Duodenal mucosa (tissue), 2 donors: ENCODE data around the gene DPYSL4.

Source experiments
- H3K27ac ChIP-seq: one replicate; pipeline ENCODE4 v1.7.0; 2013; ENCODE audit warnings: low read depth, low read length
- H3K27me3 ChIP-seq, 2 donors: one replicate each; pipeline ENCODE4 v1.7.0; 2013; ENCODE audit warnings: low read length in 2 of 2, control low read depth in 1 of 2; ENCODE audit not compliant: insufficient read depth in 2 of 2, control insufficient read depth in 1 of 2
- H3K36me3 ChIP-seq, 2 donors: one replicate each; pipeline ENCODE4 v1.7.0; 2013; ENCODE audit warnings: low read length in 2 of 2, control low read depth in 1 of 2; ENCODE audit not compliant: insufficient read depth in 2 of 2, control insufficient read depth in 1 of 2
- H3K4me1 ChIP-seq, 2 donors: one replicate each; pipeline ENCODE4 v1.7.0; 2013; ENCODE audit warnings: low read length in 2 of 2, control low read depth in 1 of 2; ENCODE audit not compliant: insufficient read depth in 2 of 2, control insufficient read depth in 1 of 2
- H3K4me3 ChIP-seq, 2 donors: one replicate each; pipeline ENCODE4 v1.7.0; 2013; ENCODE audit warnings: low read length in 2 of 2, low read depth in 1 of 2
- H3K9ac ChIP-seq, 2 donors: one replicate each; pipeline ENCODE4 v1.7.0; 2013; ENCODE audit warnings: low read length in 2 of 2, low read depth in 1 of 2
- H3K9me3 ChIP-seq, 2 donors: one replicate each; pipeline ENCODE4 v1.7.0; 2013; ENCODE audit warnings: low read length in 2 of 2, control low read depth in 1 of 2; ENCODE audit not compliant: control insufficient read depth in 1 of 2

Gene DPYSL4

GRCh38 chr10:132170561-132171361 is 16.0 kb upstream of the DPYSL4 start:
- Histone ChIP-seq H3K27ac (no peak overlapping the region), H3K27me3 (peaks cover 2 to 7% of the 10 kb centered on the region in 2 donors), H3K9ac (no peak overlapping the region), H3K4me1 (no peaks in the 10 kb centered on the region), H3K4me3 (no peak overlapping the region), H3K9me3 (no peaks in the 10 kb centered on the region), H3K36me3 (no peaks in the 10 kb centered on the region)

DNA sequence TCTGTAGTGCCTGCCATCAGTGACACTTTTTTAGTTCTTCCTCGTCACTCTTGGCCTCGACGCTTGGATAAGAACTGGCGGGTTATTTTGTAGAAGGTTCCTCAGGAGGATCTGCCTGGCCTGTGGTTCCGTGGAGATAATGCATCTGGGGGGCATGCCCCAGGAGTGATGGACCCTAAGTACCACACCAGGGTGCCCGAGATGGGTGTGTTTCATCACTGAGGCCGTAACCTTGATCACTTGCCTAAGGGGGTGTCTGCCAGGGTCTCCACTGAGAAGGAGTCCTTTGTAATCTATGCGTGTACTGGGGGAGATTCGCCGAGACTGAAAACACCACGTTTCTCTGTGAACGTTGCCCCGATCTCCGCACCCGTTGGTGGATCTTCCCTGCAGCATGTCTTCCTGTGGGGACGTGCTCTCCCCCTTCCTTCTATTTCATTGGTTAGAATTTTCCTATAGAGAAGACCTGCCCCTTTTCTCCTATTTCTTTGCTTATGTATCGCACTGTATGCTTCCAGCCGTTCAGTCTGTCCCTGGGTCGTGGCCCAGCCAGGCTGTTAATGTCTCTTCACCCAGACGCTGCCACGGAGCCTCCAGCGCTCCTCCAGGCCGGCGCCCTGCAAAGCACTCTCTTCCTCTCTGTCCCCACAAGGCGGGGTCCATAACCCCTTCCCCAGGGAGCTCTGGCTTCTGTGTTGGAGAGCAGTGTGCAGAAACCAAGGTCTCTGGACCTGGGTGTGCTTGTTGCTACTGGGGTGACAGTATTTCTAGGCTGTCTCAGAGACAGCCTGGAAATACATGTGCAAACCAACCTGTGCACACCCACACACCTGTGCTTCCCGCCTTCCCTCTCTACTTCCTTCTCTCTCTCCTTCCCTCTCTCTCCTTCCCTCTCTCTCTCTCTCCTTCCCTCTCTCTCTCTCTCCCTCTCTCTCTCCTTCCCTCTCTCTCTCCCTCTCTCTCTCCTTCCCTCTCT is 14.4 kb upstream of the DPYSL4 start:
- H3K9ac ChIP-seq = no peak overlapping the region
- no peak overlapping the region for H3K27ac ChIP-seq
- no peak overlapping the region for H3K4me3 ChIP-seq
- H3K9me3 ChIP-seq = no peaks in the 10 kb centered on the region
- no peaks in the 10 kb centered on the region for H3K36me3 ChIP-seq
- no peaks in the 10 kb centered on the region for H3K4me1 ChIP-seq
- peaks cover 10 to 21% of the 10 kb centered on the region in 2 donors for H3K27me3 ChIP-seq

- Histone ChIP-seq H3K9ac (no peak overlapping the region), H3K9me3 (no peaks in the 10 kb centered on the region), H3K27me3 (peaks cover 10 to 27% of the 10 kb centered on the region in 2 donors), H3K27ac (no peak overlapping the region), H3K4me1 (no peaks in the 10 kb centered on the region), H3K4me3 (no peak overlapping the region), H3K36me3 (no peaks in the 10 kb centered on the region)
Measured at GRCh38 chr10:132173185-132173584, 13.6 kb upstream of the DPYSL4 start.

- Histone ChIP-seq H3K27me3 (peaks cover 10 to 32% of the 10 kb centered on the region in 2 donors), H3K4me1 (no peaks in the 10 kb centered on the region), H3K4me3 (no peak overlapping the region), H3K36me3 (no peaks in the 10 kb centered on the region), H3K9me3 (no peaks in the 10 kb centered on the region), H3K9ac (no peak overlapping the region), H3K27ac (no peak overlapping the region)
Measured at GRCh38 chr10:132174237-132174636, 12.5 kb upstream of the DPYSL4 start.

DNA sequence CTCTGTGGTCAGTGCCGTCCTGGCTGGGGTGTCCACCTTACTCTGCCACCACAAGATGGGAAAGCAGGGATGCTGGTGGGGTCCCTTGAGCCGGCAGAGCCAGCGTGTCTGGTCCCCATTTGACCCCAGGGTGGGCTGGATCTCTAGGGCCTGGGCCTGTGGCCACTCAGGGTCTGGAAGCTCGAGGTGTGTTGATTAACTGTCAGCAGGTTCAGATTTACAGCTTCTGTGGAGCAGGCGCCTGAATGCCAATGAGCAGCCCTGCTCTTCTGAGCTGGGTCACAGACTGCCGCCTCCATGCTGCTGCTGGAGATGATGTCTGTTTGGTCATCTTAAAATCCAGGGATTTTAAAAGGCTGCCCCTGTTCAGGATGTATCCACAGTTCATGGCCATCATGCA is 11.3 kb upstream of the DPYSL4 start:
- no peaks in the 10 kb centered on the region for H3K36me3 ChIP-seq
- no peak overlapping the region for H3K9ac ChIP-seq
- H3K4me1 ChIP-seq = no peaks in the 10 kb centered on the region
- H3K9me3 ChIP-seq = no peaks in the 10 kb centered on the region
- peaks cover 10 to 33% of the 10 kb centered on the region in 2 donors for H3K27me3 ChIP-seq
- H3K27ac ChIP-seq = no peak overlapping the region
- H3K4me3 ChIP-seq = no peak overlapping the region

DNA sequence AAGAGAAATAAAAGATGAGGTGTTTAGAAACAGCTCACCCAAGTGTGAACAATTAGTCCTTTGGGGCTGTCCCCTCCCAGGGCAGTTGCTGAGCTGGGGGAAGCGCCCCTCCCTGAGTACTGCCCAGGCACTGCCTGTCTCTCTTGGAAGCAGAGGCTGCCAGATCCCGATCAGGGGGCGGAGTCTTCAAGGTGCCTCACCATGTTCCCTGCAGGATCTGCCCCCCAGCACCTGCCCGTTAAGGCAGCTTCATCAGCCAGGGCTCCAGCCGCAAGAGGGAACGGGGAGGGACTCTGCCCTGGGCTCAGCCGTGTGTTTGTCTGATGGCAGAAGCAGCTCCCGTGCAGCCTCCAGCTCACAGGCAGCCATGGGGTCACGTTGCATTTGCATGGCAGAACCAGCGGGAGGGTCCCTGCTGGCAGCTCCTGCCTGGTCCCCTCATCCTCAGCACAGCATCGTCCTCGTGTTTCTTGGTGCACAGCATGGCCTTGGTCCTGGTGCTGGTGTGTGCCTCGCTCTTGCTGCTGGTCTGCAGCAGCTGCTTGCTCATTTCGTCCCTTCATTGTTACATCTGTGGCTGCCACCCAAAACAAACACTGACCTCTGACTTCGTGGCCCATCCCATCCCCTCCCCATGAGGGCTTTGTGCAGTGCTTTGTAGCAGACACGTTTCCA is 10.7 kb upstream of the DPYSL4 start:
- Histone ChIP-seq H3K27ac (no peak overlapping the region), H3K4me3 (no peak overlapping the region), H3K36me3 (no peaks in the 10 kb centered on the region), H3K27me3 (peaks cover 10 to 33% of the 10 kb centered on the region in 2 donors), H3K4me1 (no peaks in the 10 kb centered on the region), H3K9ac (no peak overlapping the region), H3K9me3 (no peaks in the 10 kb centered on the region)

GRCh38 chr10:132176623-132177500 is 9.9 kb upstream of the DPYSL4 start:
- Histone ChIP-seq H3K4me1 (no peaks in the 10 kb centered on the region), H3K9me3 (no peaks in the 10 kb centered on the region), H3K27me3 (peaks cover 12 to 34% of the 10 kb centered on the region in 2 donors), H3K9ac (no peak overlapping the region), H3K36me3 (no peaks in the 10 kb centered on the region), H3K27ac (no peak overlapping the region), H3K4me3 (no peak overlapping the region)

GRCh38 chr10:132178046-132178445 is 8.7 kb upstream of the DPYSL4 start:
- Histone ChIP-seq H3K4me3 (no peak overlapping the region), H3K9me3 (no peaks in the 10 kb centered on the region), H3K27ac (no peak overlapping the region), H3K27me3 (peaks cover 17 to 32% of the 10 kb centered on the region in 2 donors), H3K9ac (no peak overlapping the region), H3K4me1 (no peaks in the 10 kb centered on the region), H3K36me3 (no peaks in the 10 kb centered on the region)
